Endothelial cell of umbilical vein (primary cell): ENCODE data around the gene SKI.

Experiments
- CTCF ChIP-seq, 2 donors: IDR thresholded peaks; 1 replicate in 1 of 2; 2 replicates in 1 of 2; pipeline ENCODE4 v1.5.1; 2011; ENCODE audit warnings: low read length in 2 of 2, mild to moderate bottlenecking in 2 of 2, moderate library complexity in 2 of 2, control low read depth in 1 of 2, inconsistent platforms in 1 of 2, low read depth in 1 of 2; ENCODE audit not compliant: insufficient read depth in 1 of 2; ENCODE audit errors: extremely low read depth in 1 of 2
- EZH2 ChIP-seq: IDR thresholded peaks from 2 replicates; pipeline ENCODE4 v1.6.1; 2012; ENCODE audit warnings: borderline replicate concordance, low read depth, mild to moderate bottlenecking, moderate library complexity, low read length, inconsistent platforms; ENCODE audit not compliant: severe bottlenecking
- GATA2 ChIP-seq: IDR thresholded peaks from 2 replicates; pipeline ENCODE4 v1.7.0; 2011; ENCODE audit warnings: low read depth, mild to moderate bottlenecking, moderate library complexity, mixed read lengths, low read length; ENCODE audit not compliant: insufficient read length, insufficient read depth
- JUN ChIP-seq: IDR thresholded peaks from 2 replicates; pipeline ENCODE4 v1.6.1; 2011; ENCODE audit warnings: borderline replicate concordance, low read depth; ENCODE audit not compliant: insufficient read length, insufficient read depth
- MAX ChIP-seq: IDR thresholded peaks from 2 replicates; pipeline ENCODE4 v1.6.1; 2011; ENCODE audit not compliant: insufficient read depth, insufficient read length
- MYC ChIP-seq: IDR thresholded peaks from one replicate; pipeline ENCODE4 v1.6.1; 2011; ENCODE audit warnings: mild to moderate bottlenecking, low read depth, low read length
- POLR2A ChIP-seq: IDR thresholded peaks from 2 replicates; pipeline ENCODE4 v1.6.1; 2012; ENCODE audit warnings: low read depth, mild to moderate bottlenecking, control low read depth, low read length
- POLR2AphosphoS5 ChIP-seq: IDR thresholded peaks from 2 replicates; pipeline ENCODE4 v1.6.1; 2012; ENCODE audit warnings: low read depth, mild to moderate bottlenecking, control low read depth, low read length, moderate library complexity; ENCODE audit not compliant: insufficient read depth

- TF ChIP-seq CTCF (IDR thresholded peaks at IDR 0.05; ENCODE audit: extremely low read depth in 1 of 2, insufficient read depth in 1 of 2, low read depth in 1 of 2, low read length in 2 of 2) = no peak
- no peak for TF ChIP-seq POLR2A
- TF ChIP-seq EZH2 = no peak
- no peak for TF ChIP-seq MAX
- TF ChIP-seq POLR2AphosphoS5 = no peak
- TF ChIP-seq JUN = no peak
- no peak for TF ChIP-seq MYC
- TF ChIP-seq GATA2 = no peak
Measured at GRCh38 chr1:2303016-2303775, 75.1 kb downstream of the SKI start.
